Muscle of arm (tissue), 14 donors: ENCODE measurements around the gene KLC4. TPM values are rescaled to one million over a fixed set of nuclear protein-coding genes. Genes with fewer than 3 reads are reported as not detected.

Experiments
- DNase-seq: peaks from one replicate; pipeline ENCODE4 v3.0.0-alpha.2; 2013
- long read RNA-seq, 11 donors: transcript quantifications; one replicate each; lab custom pipeline, GENCODE V29; 2026
- polyA plus RNA-seq, 12 donors: library from polyadenylated mRNA; unstranded; fragments of 120-200 nt; gene quantifications; one replicate each; pipeline ENCODE4 v1.2.1, GENCODE V29; 2013; ENCODE audit not compliant: insufficient read length in 12 of 12

The KLC4 gene
- polyA plus RNA-seq = 10 to 100 TPM in 11 of 12 donors, not detected in 1; 17.6 to 54.7 (median 24.4) TPM
- long read RNA-seq, donor 1, partial matches to known transcripts = 130 of 149 reads
- long read RNA-seq, donor 1, other reads (novel, unspliced or antisense) = 9 of 149 reads
- long read RNA-seq, donor 2, partial matches to known transcripts = 24 of 52 reads
- long read RNA-seq, donor 2, other reads (novel, unspliced or antisense) = 27 of 52 reads
- long read RNA-seq, donor 3 = 0 reads
- long read RNA-seq, donor 4, partial matches to known transcripts = 0 of 2 reads
- long read RNA-seq, donor 4, other reads (novel, unspliced or antisense) = 0 of 2 reads
- long read RNA-seq, donor 5, partial matches to known transcripts = 63 of 71 reads
- long read RNA-seq, donor 5, other reads (novel, unspliced or antisense) = 5 of 71 reads
- long read RNA-seq, donor 6, partial matches to known transcripts = 0 of 2 reads
- long read RNA-seq, donor 6, other reads (novel, unspliced or antisense) = 0 of 2 reads
- long read RNA-seq, donor 7, partial matches to known transcripts = 0 of 1 reads
- long read RNA-seq, donor 7, other reads (novel, unspliced or antisense) = 0 of 1 reads
- long read RNA-seq, donor 8, partial matches to known transcripts = 0 of 2 reads
- long read RNA-seq, donor 8, other reads (novel, unspliced or antisense) = 0 of 2 reads
- long read RNA-seq, donor 9, partial matches to known transcripts = 24 of 51 reads
- long read RNA-seq, donor 9, other reads (novel, unspliced or antisense) = 26 of 51 reads
- long read RNA-seq, donor 10, partial matches to known transcripts = 0 of 1 reads
- long read RNA-seq, donor 10, other reads (novel, unspliced or antisense) = 0 of 1 reads
- long read RNA-seq, donor 11, partial matches to known transcripts = 0 of 1 reads
- long read RNA-seq, donor 11, other reads (novel, unspliced or antisense) = 0 of 1 reads

DNA sequence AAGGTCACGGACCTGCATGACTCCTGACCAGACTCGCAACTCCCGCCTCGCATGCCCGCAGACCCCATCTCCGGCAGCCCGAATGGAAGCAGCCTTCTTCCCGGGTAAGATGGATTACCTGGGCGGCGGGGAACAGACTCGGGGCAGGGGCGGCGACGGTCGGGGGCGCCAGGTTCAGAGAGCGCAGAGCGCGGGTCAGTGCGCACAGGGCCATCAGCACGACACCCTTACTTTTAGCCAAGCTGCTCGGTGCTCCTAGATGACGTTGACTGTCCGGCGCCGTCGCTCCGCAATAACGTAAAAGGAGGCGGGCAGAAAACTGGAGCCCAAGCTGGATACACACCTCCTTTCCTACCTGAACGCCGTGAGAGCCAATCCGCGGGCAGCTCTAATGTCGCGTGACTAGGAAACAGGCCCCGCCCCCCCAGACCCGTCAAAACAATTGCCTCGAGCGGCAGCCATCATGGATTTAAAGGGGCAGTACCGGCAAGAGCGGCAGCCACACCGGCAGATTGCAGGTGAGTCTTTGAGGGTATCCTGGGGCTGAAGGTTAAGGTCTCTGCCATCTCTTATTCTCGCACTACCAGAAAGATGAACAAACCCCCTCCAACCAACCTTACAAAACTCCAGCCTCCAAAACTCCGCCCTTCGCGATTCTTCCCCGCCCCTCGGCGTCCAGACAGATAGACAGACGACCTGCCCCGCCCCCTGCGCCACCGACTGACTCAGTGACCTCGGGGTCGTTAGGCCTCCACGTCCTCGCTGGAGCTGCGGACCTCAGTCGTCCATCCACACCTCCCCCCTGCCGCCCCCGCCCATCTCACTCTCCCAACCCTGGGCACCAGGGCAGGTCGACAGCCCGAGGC is at the start of gene KLC4, which contains the start of gene MRPL2:
Gene KLC4, plus strand, starts transcription at position 464 of the 866 bp plus-strand sequence. CDS start 1,705 bp downstream, outside the sequence.
Gene MRPL2, minus strand, starts transcription at position 267 of the 866 bp plus-strand sequence. Its CDS starts 53 bp downstream, at position 214.
- peak; percentile 99 for DNase-seq

DNA sequence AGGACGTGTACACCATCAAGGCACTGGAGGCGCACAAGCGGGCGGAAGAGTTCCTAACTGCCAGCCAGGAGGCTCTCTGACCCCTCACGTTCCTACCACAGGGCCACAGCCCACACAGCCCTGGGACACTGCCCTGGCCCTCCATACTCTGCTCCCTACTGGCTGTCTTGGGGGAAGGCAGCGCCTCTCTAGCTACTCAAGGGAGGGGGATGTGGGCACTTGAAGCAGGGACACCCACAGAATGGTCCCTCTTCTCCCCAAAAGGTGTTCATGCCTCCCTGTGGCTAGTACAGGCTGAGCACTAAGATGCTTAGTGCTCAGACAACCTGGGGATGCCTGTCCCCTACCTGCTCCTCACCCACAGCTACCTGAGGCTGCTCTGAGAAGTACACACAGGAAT is 48.2 kb upstream of the KLC4 start:
- DNase-seq = no peak

DNA sequence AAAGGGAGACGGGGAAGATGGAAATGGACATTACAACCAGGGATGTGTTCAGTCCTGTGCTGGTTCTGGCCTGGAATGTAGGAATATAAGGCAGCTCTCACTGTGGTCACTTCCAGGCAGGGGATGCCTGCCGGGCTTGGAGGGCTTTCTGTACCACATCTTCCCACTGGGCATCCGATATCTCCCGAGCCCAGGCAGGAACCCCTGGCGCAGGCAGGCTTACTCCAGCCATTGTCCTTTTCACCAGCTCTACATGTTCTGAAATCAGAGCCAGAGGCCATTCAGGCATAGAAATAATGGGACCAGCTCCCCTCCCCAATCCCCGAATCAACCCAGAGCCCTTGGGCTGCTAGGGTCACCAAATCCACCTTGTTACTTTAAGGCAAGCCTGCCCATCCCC is 47.1 kb upstream of the KLC4 start:
- no peak for DNase-seq

DNA sequence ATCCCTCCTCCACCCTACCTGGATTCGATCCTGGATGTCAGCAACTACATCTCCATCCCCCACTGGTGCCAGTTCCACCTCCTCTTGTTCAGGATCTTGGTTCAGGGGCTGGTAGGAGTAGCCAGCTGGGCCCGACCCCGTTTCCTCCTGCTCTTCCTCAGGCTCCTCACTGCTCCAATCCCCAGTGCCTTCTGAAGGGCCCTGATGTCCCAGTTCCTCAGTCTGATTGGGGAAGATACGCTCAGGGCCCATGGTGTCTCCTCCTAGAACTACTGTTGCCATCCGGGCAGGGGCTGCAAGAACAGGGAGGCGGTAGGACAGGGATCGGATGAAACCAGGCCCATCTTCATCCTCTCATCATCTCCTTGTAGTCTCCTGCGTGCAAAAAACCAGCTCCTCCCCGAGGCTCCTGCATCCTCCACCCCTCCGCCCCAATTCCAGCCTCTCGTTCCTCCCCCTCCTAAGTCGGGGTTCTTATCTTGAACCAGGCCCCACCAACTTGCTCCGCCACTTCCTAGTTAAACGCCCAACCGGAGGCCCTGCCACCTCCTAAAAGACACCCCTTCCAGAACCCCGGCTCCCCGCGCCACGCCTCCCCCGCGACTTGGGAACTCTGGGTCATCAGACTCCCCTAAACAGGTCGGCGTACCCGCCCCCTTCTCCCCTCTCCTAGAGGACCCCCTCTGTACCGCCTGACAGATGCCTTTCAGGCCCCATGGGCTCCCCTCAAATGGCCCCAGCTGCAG is 46.2 kb upstream of the KLC4 start:
- DNase-seq = no peak

DNA sequence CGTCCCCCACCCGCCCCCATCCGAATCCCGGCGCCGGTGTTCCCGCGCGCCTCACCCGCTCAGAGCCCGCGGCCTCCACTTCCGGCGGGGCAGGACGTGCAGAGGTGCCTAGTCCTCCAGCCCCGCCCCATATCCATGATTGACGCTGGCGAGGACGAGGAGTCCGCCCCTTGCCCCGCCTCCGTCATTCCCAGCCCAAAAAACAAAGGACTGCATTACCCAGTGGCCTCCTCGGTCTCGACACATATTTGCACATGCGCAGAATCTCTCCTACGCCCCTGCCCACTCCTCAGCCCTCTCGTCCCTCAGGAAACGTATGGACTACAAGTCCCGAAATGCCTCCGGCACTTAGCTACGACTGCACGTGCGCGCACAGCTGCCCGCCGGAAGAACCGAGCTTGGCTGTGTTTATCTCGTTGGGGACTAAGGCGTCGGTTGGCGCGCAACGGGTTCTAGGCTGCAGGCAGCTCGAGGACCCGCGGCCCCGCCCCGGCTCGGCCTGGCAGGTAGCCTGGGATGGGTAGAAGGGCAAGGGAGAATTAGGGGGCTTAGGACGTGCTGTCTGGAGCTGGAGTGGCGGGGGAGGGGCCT is 45.5 kb upstream of the KLC4 start, which contains the start of the genes KLHDC3 and MEA1:
Gene KLHDC3, plus strand, starts transcription at position 407 of the 591 bp plus-strand sequence. CDS start 2,944 bp downstream, outside the sequence.
Gene MEA1, minus strand, starts transcription at position 104 of the 591 bp plus-strand sequence. CDS start 133 bp downstream, outside the sequence.
- peak; percentile 99 for DNase-seq

DNA sequence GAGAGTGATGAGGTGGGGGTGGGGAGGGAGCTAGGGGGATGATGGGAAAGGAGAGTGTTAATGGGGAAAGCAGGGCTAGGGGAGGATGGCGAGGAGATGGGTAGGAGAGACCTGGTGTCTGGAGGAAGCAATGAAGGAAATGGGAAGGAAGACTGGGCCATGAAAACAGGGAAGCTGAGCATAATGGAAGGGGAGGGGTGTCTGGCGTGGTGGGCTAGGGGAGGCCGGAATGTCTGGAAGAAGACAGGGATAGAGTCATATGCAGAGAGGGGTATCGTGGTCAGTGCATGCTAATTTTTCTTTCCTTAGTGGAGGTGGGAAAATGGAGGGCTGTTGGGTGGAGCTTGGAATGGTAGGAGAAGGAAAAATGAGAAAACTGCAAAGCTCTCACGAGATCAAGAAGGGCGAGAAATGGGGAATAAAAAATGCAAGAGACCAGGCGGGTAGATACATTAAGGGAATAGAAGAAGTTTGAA is 45.0 kb upstream of the KLC4 start:
- DNase-seq = peak; percentile 43

DNA sequence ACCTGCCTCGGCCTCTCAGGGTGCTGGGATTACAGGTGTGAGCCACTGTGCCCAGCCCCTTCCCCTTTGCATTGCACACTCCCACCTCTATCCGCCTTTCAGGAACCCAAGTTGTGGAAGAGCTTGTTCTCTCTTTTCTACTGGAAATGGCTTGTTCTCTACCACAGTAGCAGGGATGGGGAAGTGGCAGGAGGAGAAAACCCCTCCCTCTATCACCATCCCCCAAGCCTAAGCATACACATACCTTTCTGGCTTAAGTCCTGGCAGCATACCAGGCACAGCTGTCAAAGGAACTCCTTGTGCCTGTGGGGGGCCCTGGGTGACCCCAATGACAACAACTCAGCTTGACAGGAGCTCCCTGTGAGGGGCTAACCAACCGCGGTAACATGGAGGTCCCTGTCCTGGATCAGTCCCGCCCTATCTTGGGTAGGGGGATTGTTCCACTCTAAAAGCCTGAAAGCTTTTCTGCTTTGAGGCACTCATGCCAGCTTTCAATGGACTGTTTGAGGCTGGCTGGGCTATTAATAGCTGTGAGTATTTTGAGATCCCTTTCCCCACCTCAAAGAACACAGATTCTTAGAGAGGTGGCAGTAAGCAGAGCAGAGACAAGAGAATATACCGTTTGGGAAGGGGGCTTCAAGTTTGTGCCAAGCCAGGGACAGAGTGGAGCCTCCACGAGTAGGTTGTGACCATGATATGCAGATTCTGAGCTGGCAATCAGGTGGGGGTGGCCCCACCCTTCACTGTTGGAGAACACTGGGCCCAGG is 43.1 kb upstream of the KLC4 start:
- DNase-seq = no peak

DNA sequence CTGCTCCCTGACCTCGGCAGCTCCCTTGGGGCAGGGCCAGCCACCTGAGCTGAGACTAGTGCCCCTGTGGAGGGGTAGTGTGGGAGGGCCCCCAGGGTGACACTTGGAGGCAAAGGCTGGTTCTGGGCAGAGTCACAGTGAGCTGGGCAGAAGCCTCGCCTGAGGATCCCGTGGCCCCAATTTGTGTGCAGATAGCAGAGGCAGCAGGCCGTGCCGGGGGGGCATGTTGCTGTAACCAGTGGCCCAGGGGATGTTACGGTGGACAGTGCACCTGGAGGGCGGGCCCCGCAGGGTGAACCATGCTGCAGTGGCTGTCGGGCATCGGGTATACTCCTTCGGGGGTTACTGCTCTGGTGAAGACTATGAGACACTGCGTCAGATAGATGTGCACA is 42.5 kb upstream of the KLC4 start:
- no peak for DNase-seq

DNA sequence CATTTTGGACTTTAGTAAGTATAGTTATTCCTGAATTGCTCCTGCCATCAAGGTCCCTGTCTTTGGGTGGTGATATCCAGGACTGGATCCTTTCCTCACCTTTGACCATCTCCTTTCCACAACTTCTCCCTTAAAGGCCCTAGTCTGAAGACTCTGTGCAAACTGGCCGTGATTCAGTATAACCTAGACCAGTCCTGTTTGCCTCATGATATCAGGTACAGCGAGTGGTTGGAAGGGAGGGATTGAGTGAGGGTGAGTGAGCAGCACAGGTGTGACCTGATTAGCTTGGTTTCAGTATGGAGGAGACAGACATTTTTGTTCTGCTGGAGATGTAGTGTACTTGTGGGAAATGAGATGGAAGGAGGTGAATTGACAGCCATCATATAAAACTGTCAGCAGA is 40.3 kb upstream of the KLC4 start:
- no peak for DNase-seq

DNA sequence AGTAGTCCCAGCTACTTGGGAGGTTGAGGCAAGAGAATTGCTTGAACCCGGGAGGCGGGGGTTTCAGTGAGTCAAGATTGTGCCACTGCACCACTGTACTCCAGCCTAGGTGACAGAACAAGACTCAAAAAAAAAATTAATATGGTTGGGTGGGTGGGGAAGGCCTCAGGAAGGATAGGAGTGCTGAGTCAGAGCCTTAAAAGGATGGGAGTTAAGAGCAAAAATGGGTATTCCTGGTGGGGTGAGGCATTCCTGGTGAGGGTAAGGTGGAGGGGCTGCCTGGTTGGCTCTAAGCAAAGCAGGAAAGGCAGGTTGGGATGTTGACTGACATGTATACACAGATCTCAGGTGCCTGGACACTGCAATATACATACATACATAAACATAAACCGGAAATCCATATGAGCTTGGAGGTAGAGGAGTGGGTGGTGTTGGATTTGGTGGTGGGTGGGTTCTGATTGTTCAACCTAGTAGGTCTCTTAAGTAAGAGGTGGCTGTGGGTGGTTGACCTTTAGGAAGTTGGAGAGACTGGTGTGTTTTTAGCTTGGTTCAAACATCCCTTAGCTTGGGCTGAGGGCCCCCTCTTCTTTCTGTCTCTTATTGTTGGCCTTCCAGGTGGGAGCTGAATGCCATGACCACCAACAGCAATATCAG is 39.3 kb upstream of the KLC4 start:
- DNase-seq = no peak

DNA sequence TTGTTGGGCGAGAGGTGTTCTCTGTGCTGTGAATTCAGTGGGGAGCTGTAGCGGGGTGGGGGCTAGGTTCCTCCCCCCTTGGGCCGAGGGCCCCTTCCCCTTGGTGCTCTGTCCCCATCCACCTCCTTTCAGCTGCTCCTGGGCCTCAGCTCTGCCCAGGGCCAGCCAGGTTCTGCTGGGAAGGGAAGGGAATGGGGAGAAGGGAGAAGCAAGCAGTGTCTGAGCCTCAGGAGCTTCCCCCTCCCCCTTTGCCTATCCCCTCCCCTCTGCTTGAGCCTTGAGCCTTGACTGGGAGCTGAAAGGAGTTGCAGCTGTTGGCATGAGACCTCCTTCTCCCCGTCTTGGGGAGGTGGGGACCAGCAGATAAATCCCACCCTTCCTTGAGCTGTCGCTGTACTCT is 38.6 kb upstream of the KLC4 start:
- no peak for DNase-seq

DNA sequence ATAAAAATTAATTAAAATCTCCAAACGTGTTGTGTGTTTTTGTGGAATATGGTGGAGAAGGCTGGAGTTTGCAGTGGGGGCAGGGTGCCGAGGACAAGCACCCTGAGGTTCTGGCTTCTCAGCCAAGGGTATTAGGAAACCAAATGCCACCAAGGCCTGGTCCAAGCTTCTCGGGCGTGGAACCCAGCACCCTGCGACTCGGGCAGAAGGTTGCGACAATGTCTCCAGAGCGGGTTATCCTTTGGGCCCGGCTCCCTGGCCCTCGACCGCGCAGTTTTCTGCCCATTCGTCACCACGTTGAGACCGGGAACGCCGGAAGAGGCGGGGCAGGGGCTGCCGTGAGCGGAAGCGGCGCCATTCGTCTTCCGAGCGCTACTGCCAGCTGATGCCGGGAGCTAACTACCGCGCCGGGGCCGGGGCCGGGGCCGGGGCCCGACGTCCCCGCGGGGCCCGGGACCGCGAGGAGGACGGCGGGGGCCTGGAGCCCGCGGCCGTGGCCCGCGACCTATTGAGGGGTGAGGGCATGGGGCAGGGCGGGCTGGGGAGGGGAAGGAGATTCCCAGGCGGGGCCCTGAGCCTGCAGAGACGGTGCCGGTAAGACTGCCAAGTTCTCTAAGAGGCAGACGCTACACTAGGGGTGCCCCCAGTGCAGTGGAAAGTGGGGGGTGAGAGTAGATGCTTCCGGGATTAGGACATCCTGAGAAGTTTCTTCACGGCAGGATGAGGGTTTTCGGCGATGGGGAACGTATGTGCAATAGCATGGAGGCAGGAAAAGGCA is 38.0 kb upstream of the KLC4 start, which contains the start of gene RRP36:
Gene RRP36, plus strand, starts transcription at position 354 of the 778 bp plus-strand sequence. Its CDS starts 32 bp downstream, at position 386.
- DNase-seq = peak; percentile 80

DNA sequence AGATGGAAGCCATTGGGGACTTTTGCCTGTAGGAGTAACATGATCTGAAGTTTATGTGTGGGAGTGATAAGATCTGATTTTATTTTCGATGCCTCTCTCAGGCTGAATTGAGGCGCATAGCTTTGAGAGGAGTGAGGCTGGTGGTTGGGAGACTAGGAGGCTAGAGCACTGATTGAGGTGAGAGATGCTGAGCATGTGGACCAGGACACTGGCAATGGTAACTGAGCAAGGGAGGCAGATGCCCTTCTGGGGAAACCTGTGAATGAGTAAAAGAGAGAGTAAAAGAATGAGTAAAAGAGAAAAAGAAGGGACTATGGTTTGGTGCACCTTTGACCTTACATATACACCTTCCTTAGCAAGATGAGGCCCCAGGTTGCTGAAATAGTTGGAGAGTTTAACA is 35.0 kb upstream of the KLC4 start:
- DNase-seq = no peak

DNA sequence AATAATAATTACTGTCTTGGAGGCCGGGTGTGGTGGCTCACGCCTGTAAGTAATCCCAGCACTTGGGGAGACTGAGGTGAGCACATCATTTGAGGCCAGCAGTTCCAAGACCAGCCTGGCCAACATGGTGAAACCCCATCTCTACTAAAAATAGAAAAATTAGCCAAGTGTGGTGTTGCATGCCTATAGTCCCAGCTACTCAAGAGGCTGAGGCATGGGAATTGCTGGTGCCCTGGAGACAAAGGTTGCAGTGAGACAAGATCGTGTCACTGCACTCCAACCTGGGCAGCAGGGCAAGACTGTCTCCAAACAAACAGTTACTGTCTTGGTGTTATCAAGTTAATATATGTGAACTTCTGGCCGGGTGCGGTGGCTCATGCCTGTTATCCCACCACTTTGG is 33.1 kb upstream of the KLC4 start:
- DNase-seq = no peak

DNA sequence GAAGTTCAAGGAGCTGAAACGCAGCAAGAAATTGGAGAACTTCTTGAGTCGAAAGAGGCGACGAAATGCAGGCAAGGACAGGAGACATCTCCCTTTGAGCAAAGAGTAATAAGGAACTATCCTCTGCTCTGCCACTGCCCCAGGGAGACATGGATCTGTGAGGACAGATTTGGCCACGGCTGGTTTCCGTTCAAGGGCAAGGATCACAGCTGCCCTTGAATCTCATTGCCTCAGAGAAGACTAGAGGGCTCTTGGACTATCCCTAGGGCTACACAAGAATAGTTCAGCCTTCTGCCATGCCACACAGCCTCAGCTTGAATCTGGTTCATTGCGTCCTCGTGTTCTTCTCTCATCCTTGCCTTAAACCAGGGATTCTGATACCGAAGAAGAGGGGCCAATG is 30.3 kb upstream of the KLC4 start:
- no peak for DNase-seq

DNA sequence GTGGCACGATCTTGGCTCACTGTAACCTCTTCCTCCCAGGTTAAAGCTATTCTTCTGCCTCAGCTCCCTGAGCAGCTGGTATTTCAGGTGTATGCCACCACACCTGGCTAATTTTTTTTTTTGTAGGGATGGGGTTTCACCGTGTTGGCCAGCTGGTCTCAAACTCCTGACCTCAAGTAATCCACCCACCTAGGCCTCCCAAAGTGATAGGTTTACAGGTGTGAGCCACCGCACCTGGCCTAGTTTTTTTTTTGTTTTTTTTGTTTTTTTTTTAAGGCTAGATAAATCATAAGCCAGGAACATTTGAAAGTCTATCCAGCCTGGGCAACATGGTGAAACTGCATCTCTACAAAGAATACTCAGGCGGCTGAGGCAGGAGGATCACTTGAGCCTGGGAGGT is 27.1 kb upstream of the KLC4 start:
- no peak for DNase-seq

DNA sequence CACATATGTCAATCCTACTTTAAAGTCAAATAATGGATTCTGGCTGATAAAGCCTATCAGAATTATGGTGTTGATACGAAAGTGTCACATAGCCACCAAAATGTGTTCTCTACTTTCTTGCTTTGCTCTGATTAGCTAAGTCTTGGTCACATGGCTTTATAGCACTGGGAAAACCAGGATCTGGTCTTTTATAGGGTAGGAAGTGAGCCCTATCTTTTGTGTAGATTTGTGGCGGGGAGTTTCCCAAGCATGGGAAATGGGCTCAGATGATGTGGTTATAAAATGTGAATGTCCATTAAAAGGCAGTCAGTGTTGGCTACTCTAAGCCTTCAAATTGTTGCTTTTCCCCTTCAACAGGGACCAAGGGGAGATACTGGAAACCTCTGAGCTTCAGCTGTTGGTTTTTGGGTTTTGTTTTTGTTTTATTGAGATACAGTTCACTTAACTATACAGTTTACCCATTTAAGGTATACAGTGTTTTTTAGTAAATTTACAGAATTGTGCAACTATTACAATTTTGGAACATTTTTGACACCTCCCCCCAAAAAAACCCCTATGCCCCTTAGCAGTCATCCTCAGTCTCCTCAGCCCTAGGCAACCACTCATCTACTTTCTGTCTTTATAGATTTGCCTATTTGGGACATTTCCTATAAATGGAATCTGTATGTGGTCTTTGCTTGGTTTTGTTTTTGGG is 25.8 kb upstream of the KLC4 start:
- no peak for DNase-seq
